Vagina (tissue), 2 donors: ENCODE data around the gene C1QTNF6. TPM values are rescaled to one million over a fixed set of nuclear protein-coding genes. Genes with fewer than 3 reads are reported as not detected.

ENCODE experiments used
- DNase-seq, 2 donors: peaks; one replicate each; pipeline ENCODE4 v3.0.0-alpha.2; 2017; ENCODE audit errors: extremely low spot score in 2 of 2
- H3K27ac ChIP-seq: fragments of 200-600 bp; sonication (generic); one replicate; pipeline ENCODE4 v1.5.1; 2019
- H3K27me3 ChIP-seq: fragments of 200-600 bp; sonication (generic); one replicate; pipeline ENCODE4 v1.5.1; 2019
- H3K36me3 ChIP-seq, 2 donors: fragments of 200-600 bp; sonication (generic); one replicate each; pipeline ENCODE4 v1.5.1; 2017 to 2019
- H3K4me1 ChIP-seq: fragments of 200-600 bp; sonication (generic); one replicate; pipeline ENCODE4 v1.5.1; 2019
- H3K4me3 ChIP-seq, 2 donors: fragments of 200-600 bp; sonication (generic); 1 replicate in 1 of 2; 2 replicates in 1 of 2; pipeline ENCODE4 v1.5.1; 2016 to 2019
- H3K9me3 ChIP-seq: fragments of 200-600 bp; sonication (generic); one replicate; pipeline ENCODE4 v1.5.1; 2019
- CTCF ChIP-seq, 3 experiments: fragments of 450-650 bp in 2 of 3; fragments of 200-600 bp in 1 of 3; sonication (generic) in 1 of 3; IDR thresholded peaks; one replicate each; pipeline ENCODE4 v1.5.1; 2017 to 2019; ENCODE audit warnings: antibody characterized with exemption in 3 of 3, mild to moderate bottlenecking in 2 of 3, moderate library complexity in 2 of 3
- POLR2A ChIP-seq, 2 donors: fragments of 450-650 bp; IDR thresholded peaks; one replicate each; pipeline ENCODE4 v1.6.1; 2017; ENCODE audit warnings: antibody characterized with exemption in 2 of 2, mild to moderate bottlenecking in 2 of 2, moderate library complexity in 2 of 2
- POLR2AphosphoS5 ChIP-seq, 2 donors: sonication (generic); formaldehyde crosslinking; IDR thresholded peaks; one replicate each; pipeline ENCODE4 v1.9.0; 2017; ENCODE audit warnings: antibody characterized with exemption in 2 of 2, mild to moderate bottlenecking in 2 of 2, low read depth in 1 of 2; ENCODE audit not compliant: insufficient read depth in 1 of 2
- intact Hi-C: fragments of 100-400 bp; cut with DNase I; formaldehyde crosslinking; loops from one replicate; pipeline ENCODE4 v1.15.1; 2023
- total RNA-seq: library from RNA; depleted of rRNA; stranded (reverse); fragments of >200 nt; gene quantifications from one replicate; pipeline ENCODE4 v1.2.3, GENCODE V29; 2016

Gene C1QTNF6
- total RNA-seq, 1 donor from 2014 or later = 4.9 TPM

DNA sequence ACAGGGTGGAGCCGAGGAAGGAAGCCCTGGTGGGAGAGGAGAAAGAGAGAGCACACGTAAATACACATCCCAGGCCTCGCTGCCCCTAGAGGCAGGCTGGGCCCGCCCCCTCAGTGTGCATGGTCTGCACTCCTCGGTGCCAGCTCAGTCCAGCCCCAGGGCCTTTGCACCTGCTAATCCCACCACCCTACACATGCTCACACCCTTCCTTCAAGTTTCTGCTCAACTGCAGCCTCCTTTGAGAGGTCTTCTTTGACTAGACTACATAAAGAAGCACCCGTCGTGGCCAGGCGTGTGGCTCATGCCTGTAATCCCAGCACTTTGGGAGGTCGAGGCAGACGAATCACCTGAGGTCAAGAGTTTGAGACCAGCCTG is 43.9 kb downstream of the C1QTNF6 start:
- Histone ChIP-seq H3K4me1 (peaks cover 18% of the 10 kb centered on the region), H3K27ac (no peak overlapping the region), H3K27me3 (no peaks in the 10 kb centered on the region), H3K9me3 (no peaks in the 10 kb centered on the region), H3K4me3 (no peak overlapping the region), H3K36me3 (no peaks in the 10 kb centered on the region)
- no peak for DNase-seq
- intact Hi-C loops = no loop called here
- no peak for TF ChIP-seq POLR2A (IDR thresholded peaks at IDR 0.05)
- no peak for TF ChIP-seq CTCF (IDR thresholded peaks at IDR 0.05)
- TF ChIP-seq POLR2AphosphoS5 (IDR thresholded peaks at IDR 0.05; ENCODE audit: insufficient read depth in 1 of 2, low read depth in 1 of 2) = no peak

GRCh38 chr22:37141971-37142370 is 46.1 kb downstream of the C1QTNF6 start:
- TF ChIP-seq CTCF (IDR thresholded peaks at IDR 0.05) (no peak), POLR2AphosphoS5 (IDR thresholded peaks at IDR 0.05; ENCODE audit: insufficient read depth in 1 of 2, low read depth in 1 of 2) (no peak), POLR2A (IDR thresholded peaks at IDR 0.05) (no peak)
- Histone ChIP-seq H3K9me3 (no peaks in the 10 kb centered on the region), H3K27ac (no peak overlapping the region), H3K36me3 (no peaks in the 10 kb centered on the region), H3K4me1 (peaks cover 18% of the 10 kb centered on the region), H3K4me3 (no peak overlapping the region), H3K27me3 (no peaks in the 10 kb centered on the region)
- intact Hi-C loops = no loop called here
- no peak for DNase-seq

DNA sequence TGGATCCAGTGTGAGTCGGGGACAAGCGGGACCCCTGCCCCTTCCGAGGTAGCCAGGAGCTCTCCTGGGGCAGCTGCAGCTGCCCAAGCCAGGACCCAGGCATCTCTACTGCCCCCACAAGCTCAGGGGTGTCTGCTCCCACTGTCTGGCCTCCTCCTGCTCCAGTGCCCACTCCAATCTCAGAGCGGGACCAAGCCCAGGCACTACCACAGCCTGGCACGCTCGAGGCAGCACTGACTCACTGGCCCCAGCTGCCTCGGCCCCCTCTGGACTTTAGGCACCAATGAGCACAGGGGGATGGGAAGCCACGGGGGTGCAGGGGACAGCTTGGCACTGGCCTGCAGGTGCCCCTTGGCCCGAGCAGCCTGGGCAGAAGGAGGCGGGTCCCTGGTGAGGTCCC is 46.6 kb downstream of the C1QTNF6 start:
- Histone ChIP-seq H3K27ac (no peak overlapping the region), H3K27me3 (no peaks in the 10 kb centered on the region), H3K4me3 (no peak overlapping the region), H3K36me3 (no peaks in the 10 kb centered on the region), H3K9me3 (no peaks in the 10 kb centered on the region), H3K4me1 (peaks cover 16% of the 10 kb centered on the region)
- DNase-seq = no peak
- TF ChIP-seq CTCF (IDR thresholded peaks at IDR 0.05) (no peak), POLR2A (IDR thresholded peaks at IDR 0.05) (no peak), POLR2AphosphoS5 (IDR thresholded peaks at IDR 0.05; ENCODE audit: insufficient read depth in 1 of 2, low read depth in 1 of 2) (no peak)
- intact Hi-C loops = no loop called here

GRCh38 chr22:37140686-37141323 is 47.2 kb downstream of the C1QTNF6 start:
- Histone ChIP-seq H3K4me1 (peaks cover 10% of the 10 kb centered on the region), H3K27me3 (no peaks in the 10 kb centered on the region), H3K36me3 (no peaks in the 10 kb centered on the region), H3K27ac (no peak overlapping the region), H3K9me3 (no peaks in the 10 kb centered on the region), H3K4me3 (no peak overlapping the region)
- TF ChIP-seq POLR2AphosphoS5 (IDR thresholded peaks at IDR 0.05; ENCODE audit: insufficient read depth in 1 of 2, low read depth in 1 of 2) = no peak
- no peak for DNase-seq
- intact Hi-C loops = no loop called here

DNA sequence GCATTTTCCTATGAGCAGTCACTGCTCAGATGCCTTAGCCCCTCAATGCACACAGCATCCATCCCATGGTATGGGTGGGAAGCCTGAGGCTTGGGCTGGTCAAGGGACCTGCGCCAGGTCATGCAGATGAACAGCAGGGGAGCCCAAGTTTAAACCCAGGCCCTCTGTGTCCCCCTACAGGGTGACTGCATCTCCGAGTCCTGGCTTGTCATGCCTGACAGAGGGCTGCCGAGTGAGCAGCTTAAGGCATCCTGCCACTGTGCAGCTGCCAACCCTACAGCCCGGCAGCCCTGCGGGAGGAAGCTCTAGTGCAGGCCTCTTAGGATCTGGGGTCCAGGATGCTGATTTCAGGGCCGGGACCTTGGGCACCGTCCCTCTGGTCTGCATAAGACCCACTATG is 48.3 kb downstream of the C1QTNF6 start:
- Histone ChIP-seq H3K27me3 (no peaks in the 10 kb centered on the region), H3K36me3 (no peaks in the 10 kb centered on the region), H3K9me3 (no peaks in the 10 kb centered on the region), H3K27ac (no peak overlapping the region), H3K4me1 (no peaks in the 10 kb centered on the region), H3K4me3 (no peak overlapping the region)
- intact Hi-C loops = no loop called here
- DNase-seq = no peak
- TF ChIP-seq POLR2A (IDR thresholded peaks at IDR 0.05) (no peak), CTCF (IDR thresholded peaks at IDR 0.05) (no peak), POLR2AphosphoS5 (IDR thresholded peaks at IDR 0.05; ENCODE audit: insufficient read depth in 1 of 2, low read depth in 1 of 2) (no peak)
